Measurements from ENCODE around the gene SRMS.

The SRMS gene

DNA sequence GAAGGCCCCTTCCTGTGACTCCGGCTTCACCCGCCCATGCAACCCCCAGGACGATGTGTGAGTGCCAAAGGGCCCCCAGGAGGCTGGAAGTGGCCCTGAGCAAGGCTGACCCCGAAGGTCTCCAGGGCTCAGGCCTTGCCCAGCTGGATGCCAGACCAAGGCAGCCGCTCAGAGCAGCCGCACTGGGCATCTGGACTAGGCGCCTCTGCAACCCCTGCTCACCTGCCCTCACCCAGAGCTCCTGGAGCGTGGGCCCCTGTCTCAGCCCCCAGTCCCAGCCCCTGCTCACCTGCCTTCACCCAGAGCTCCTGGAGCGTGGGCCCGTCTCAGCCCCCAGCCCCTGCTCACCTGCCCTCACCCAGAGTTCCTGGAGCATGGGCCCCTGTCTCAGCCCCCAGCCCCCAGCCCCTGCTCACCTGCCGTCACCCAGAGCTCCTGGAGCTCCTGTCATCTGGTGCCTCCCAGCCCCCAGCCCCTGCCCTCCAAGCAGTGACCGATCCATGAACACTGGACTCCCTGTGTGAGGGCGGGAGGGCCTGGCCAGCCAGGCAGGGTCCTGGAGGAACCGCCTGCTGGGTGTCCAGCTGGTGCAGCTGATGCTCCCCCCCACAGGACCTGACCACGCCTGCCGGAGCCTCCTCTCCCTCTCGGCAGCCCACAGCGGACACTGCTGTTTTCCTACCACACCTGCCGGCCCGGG lies 1.1 kb downstream of the SRMS start:
- TF ChIP-seq, protein P1, sequence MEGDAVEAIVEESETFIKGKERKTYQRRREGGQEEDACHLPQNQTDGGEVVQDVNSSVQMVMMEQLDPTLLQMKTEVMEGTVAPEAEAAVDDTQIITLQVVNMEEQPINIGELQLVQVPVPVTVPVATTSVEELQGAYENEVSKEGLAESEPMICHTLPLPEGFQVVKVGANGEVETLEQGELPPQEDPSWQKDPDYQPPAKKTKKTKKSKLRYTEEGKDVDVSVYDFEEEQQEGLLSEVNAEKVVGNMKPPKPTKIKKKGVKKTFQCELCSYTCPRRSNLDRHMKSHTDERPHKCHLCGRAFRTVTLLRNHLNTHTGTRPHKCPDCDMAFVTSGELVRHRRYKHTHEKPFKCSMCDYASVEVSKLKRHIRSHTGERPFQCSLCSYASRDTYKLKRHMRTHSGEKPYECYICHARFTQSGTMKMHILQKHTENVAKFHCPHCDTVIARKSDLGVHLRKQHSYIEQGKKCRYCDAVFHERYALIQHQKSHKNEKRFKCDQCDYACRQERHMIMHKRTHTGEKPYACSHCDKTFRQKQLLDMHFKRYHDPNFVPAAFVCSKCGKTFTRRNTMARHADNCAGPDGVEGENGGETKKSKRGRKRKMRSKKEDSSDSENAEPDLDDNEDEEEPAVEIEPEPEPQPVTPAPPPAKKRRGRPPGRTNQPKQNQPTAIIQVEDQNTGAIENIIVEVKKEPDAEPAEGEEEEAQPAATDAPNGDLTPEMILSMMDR (IDR thresholded peaks at IDR 0.05): no peak
- Histone ChIP-seq H3K27ac (no peak overlapping the region), H3K4me3 (no peak overlapping the region)
- DNase-seq (ENCODE audit: low spot score): no peak

DNA sequence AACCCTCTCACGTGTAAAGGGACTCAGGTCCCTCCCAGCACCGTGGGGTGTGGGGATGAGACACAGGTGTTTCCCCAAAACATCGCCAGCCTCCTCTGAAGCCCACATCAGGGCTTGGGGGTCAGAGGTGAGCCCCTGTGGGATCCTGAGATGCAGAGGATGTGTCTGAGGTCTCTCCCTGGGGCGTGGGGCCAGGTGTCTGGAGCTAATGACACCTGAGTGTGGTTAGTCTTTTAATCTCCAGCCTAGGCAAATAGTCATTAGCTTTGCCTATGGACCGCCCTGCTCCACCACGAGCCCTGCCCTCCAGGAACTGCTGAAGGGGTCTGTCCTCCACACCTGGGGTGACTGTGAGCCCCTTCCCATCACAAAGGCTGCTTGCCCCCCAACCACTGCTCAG lies 1.7 kb downstream of the SRMS start:
- Histone ChIP-seq H3K27ac (no peak overlapping the region), H3K4me3 (no peak overlapping the region)
- TF ChIP-seq, protein P1 (IDR thresholded peaks at IDR 0.05): no peak
- DNase-seq (ENCODE audit: low spot score): no peak

DNA sequence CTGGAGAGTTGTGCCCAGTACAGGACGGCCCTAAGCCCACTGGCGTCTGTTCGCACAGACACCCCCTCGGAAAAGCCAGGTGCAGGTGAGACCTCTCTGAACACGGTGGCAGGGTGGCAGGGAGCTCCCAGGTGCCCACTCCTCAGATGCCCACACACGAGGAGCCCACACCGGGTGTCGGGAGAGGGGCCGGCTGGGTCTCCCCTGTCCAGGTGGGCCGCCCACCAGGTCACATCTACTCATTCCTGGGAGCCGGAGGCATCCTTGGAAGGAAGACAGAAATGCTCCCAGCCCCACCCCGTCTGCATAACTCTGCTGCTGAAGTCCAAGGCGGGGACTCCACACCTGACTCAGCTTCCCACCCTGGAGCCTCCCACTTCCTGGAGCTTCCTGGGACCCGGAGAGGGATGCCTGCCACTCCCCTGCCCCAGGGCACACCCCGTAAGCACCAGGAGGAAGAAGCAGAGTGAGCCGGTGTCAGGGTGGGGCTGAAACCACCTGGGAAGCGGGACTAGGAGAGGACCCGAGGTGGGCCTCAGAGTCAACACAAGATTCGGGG lies 2.5 kb downstream of the SRMS start:
- no peak overlapping the region for H3K27ac ChIP-seq
- H3K4me3 ChIP-seq: no peak overlapping the region
- TF ChIP-seq, protein P1 (IDR thresholded peaks at IDR 0.05): no peak
- DNase-seq (ENCODE audit: low spot score): no peak

DNA sequence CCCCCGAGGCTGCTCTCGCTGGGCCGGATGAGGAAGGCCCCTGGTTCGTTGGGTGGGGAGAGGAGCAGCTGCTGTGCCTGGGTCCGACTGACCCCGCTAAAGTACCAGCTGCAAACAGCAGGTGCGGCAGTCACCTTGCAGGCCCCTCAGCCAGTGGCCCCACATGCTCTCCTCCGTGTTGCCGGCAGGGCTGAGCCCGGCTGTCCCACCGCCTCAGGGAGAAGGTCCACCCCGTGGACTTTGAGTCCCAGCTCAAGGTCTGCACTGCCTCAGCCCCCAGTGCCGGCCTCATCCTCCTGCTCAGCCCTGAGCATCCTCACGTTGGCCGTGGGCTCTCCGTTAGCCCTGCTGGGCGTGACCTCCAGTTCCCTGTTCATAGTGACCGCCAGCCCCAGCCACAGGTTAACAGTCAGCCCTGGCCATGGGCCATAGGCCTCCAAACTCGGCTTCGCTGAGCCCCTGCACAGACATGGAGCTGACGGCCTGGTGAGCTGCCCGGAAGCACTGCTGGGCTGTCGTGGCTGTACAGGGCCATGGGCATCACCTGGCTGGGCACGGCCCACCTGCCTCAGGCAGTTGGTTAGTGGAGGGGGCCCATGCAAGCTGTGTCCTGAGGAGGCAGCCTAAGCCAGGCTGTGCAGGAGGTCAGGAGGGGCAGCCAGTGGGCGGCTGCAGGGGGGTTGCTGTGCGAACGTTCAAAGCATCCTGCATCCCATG lies 3.1 kb downstream of the SRMS start:
- Histone ChIP-seq H3K27ac (no peak overlapping the region), H3K4me3 (no peak overlapping the region)
- no peak for DNase-seq (ENCODE audit: low spot score)
- TF ChIP-seq, protein P1 (IDR thresholded peaks at IDR 0.05): no peak

DNA sequence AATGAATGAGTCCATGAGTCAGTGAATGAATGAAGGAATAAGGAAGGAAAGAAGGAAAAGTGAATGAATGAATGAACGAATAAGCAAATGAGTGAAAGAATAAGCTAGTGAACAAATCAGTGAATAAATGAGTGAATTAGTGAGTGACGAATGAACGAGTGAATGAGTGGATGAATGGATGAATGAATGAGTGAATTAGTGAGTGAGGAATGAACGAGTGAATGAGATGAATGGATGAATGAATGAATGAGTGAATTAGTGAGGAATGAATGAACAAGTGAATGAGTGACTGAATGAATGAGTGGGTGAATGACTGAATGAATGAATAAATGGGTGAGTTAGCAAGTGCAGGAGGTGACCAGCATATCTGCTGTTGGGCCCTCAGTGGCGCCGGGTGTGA lies 3.8 kb downstream of the SRMS start:
- TF ChIP-seq, protein P1 (IDR thresholded peaks at IDR 0.05): no peak
- no peak for DNase-seq (ENCODE audit: low spot score)
- Histone ChIP-seq H3K4me3 (no peak overlapping the region), H3K27ac (no peak overlapping the region)

DNA sequence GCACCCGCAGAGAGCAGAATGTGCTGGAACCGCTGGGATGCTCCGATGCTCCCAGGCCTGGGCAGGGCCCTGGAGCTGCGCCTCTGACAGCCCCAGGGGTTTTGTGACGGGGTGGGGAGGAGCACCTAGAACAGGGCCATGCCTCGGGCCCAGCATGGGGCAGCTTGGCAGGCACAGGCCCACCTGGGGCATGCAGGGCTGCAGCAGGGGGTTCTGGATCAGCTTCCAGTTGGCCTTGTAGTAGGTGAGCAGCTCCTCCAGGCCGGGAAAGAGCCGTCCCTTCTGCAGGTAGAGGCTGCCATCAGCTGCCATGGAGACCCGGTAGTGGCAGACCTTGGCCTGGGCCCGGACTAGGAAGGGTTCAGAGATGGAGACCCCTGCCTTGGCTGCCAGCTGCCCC lies 4.4 kb downstream of the SRMS start:
- H3K27ac ChIP-seq: no peak overlapping the region
- TF ChIP-seq, protein P1 (IDR thresholded peaks at IDR 0.05): no peak
- DNase-seq (ENCODE audit: low spot score): no peak
- no peak overlapping the region for H3K4me3 ChIP-seq
